ENCODE results near the gene MRPL36.

DNA sequence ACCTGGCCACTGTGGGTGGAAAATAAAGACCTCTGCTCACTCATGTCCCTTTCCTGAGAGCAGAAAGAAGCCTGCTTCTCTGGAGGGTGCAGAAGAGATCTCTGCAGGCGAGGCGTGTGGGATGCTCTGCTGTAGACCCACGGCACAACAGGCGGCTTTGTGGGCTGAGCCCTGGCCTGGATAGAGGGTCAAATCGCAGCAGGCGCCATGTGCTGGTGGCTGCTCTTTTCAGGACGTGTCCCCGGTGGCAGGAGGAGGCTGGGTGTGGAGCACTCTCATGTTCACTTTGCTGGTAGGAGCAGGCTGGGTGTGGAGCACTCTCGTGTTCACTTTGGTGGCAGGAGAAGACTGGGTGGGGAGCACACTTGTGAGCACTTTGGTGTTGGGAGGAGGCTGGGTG is 48.0 kb upstream of the MRPL36 start:
- TF ChIP-seq, protein P1, sequence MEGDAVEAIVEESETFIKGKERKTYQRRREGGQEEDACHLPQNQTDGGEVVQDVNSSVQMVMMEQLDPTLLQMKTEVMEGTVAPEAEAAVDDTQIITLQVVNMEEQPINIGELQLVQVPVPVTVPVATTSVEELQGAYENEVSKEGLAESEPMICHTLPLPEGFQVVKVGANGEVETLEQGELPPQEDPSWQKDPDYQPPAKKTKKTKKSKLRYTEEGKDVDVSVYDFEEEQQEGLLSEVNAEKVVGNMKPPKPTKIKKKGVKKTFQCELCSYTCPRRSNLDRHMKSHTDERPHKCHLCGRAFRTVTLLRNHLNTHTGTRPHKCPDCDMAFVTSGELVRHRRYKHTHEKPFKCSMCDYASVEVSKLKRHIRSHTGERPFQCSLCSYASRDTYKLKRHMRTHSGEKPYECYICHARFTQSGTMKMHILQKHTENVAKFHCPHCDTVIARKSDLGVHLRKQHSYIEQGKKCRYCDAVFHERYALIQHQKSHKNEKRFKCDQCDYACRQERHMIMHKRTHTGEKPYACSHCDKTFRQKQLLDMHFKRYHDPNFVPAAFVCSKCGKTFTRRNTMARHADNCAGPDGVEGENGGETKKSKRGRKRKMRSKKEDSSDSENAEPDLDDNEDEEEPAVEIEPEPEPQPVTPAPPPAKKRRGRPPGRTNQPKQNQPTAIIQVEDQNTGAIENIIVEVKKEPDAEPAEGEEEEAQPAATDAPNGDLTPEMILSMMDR (IDR thresholded peaks at IDR 0.05), result no peak
- no peak for TF ChIP-seq POLR2A (IDR thresholded peaks at IDR 0.05; ENCODE audit: low read depth)
- TF ChIP-seq POLR2AphosphoS5 (IDR thresholded peaks at IDR 0.05), result no peak
- no peak for TF ChIP-seq EP300 (IDR thresholded peaks at IDR 0.05)

Measured in esophagus muscularis mucosa (tissue), 4 donors.